Chondrocyte (in vitro differentiated cells): Measurements from ENCODE around the gene AAK1. TPM values are rescaled to one million over a fixed set of nuclear protein-coding genes. Genes with fewer than 3 reads are reported as not detected.

ENCODE experiments used
- DNase-seq: peaks from one replicate; pipeline ENCODE4 v3.0.0; 2021; ENCODE audit warnings: mixed read lengths, low spot score
- H3K27ac Mint-ChIP-seq: one replicate; pipeline ENCODE4 v1.8.0; 2021; ENCODE audit warnings: mild to moderate bottlenecking, moderate library complexity, mixed read lengths; ENCODE audit not compliant: unreplicated experiment
- H3K27me3 Mint-ChIP-seq: 2 replicates; pipeline ENCODE4 v1.8.0; 2021; ENCODE audit warnings: low read depth, mixed read lengths
- H3K36me3 Mint-ChIP-seq: 2 replicates; pipeline ENCODE4 v1.8.0; 2021; ENCODE audit warnings: low read depth, mixed read lengths
- H3K4me1 Mint-ChIP-seq: 2 replicates; pipeline ENCODE4 v1.8.0; 2021; ENCODE audit warnings: low read depth, mild to moderate bottlenecking, mixed read lengths
- H3K4me3 Mint-ChIP-seq: one replicate; pipeline ENCODE4 v1.8.0; 2021; ENCODE audit warnings: mild to moderate bottlenecking, moderate library complexity, mixed read lengths; ENCODE audit not compliant: unreplicated experiment
- H3K9me3 Mint-ChIP-seq: 2 replicates; pipeline ENCODE4 v1.8.0; 2021; ENCODE audit warnings: low read depth, mixed read lengths
- CTCF ChIP-seq: fragments of 200-600 bp; sonication (generic); IDR thresholded peaks from 2 replicates; pipeline ENCODE4 v1.5.0; 2021; ENCODE audit warnings: antibody characterized with exemption, mild to moderate bottlenecking, moderate library complexity
- total RNA-seq: library from RNA; stranded (reverse); gene quantifications from 3 replicates; pipeline ENCODE4 v1.2.1, GENCODE V29; 2021

The AAK1 gene
- total RNA-seq, 1 donor from 2014 or later = 97.2 TPM

- peaks cover 14% of the 10 kb centered on the region for H3K36me3 Mint-ChIP-seq
Observed at GRCh38 chr2:69470911-69471310, 172.6 kb downstream of the AAK1 start.

GRCh38 chr2:69469784-69470183 lies 173.8 kb downstream of the AAK1 start:
- Mint-ChIP-seq H3K36me3 (peaks cover 19% of the 10 kb centered on the region), H3K27ac (no peak overlapping the region), H3K27me3 (no peaks in the 10 kb centered on the region), H3K4me1 (peaks cover 10% of the 10 kb centered on the region), H3K9me3 (no peaks in the 10 kb centered on the region), H3K4me3 (no peak overlapping the region)
- no peak for TF ChIP-seq CTCF
- DNase-seq = no peak

More at GRCh38 chr2:69470911-69471310, 172.6 kb downstream of the AAK1 start:
- no peaks in the 10 kb centered on the region for H3K9me3 Mint-ChIP-seq
- H3K4me1 Mint-ChIP-seq = peaks cover 10% of the 10 kb centered on the region
- TF ChIP-seq CTCF = no peak
- DNase-seq = no peak
- H3K27me3 Mint-ChIP-seq = no peaks in the 10 kb centered on the region
- no peak overlapping the region for H3K4me3 Mint-ChIP-seq
- H3K27ac Mint-ChIP-seq = no peak overlapping the region

- Mint-ChIP-seq H3K27me3 (no peaks in the 10 kb centered on the region), H3K27ac (no peak overlapping the region), H3K4me3 (no peak overlapping the region), H3K4me1 (peaks cover 10% of the 10 kb centered on the region), H3K36me3 (peaks cover 19% of the 10 kb centered on the region), H3K9me3 (no peaks in the 10 kb centered on the region)
- DNase-seq = no peak
- no peak for TF ChIP-seq CTCF
Observed at GRCh38 chr2:69469375-69469774, 174.2 kb downstream of the AAK1 start.

- no peak overlapping the region for H3K27ac Mint-ChIP-seq
- H3K36me3 Mint-ChIP-seq = peaks cover 27% of the 10 kb centered on the region
- DNase-seq = no peak
- H3K27me3 Mint-ChIP-seq = no peaks in the 10 kb centered on the region
- H3K4me3 Mint-ChIP-seq = no peak overlapping the region
- H3K9me3 Mint-ChIP-seq = no peaks in the 10 kb centered on the region
- TF ChIP-seq CTCF = no peak
- peaks cover 10% of the 10 kb centered on the region for H3K4me1 Mint-ChIP-seq
Observed at GRCh38 chr2:69466728-69467127, 176.8 kb downstream of the AAK1 start.

GRCh38 chr2:69465513-69466456 lies 177.8 kb downstream of the AAK1 start:
- H3K4me3 Mint-ChIP-seq = no peak overlapping the region
- peaks cover 27% of the 10 kb centered on the region for H3K36me3 Mint-ChIP-seq
- H3K27me3 Mint-ChIP-seq = no peaks in the 10 kb centered on the region
- no peak for DNase-seq
- no peaks in the 10 kb centered on the region for H3K9me3 Mint-ChIP-seq
- no peak overlapping the region for H3K27ac Mint-ChIP-seq
- peaks cover 10% of the 10 kb centered on the region for H3K4me1 Mint-ChIP-seq
- no peak for TF ChIP-seq CTCF
